GM20000 (cell line): ENCODE data around the gene ARHGAP44.

Experiments used
- DNase-seq: peaks from one replicate; pipeline ENCODE4 v3.0.0; 2012; ENCODE audit warnings: low spot score
- CTCF ChIP-seq: IDR thresholded peaks from 2 replicates; pipeline ENCODE4 v1.5.1; 2012; ENCODE audit warnings: mild to moderate bottlenecking, control low read depth; ENCODE audit errors: extremely low read depth, missing control alignments

ARHGAP44 gene

GRCh38 chr17:12789481-12790248 lies at the start of gene ARHGAP44:
Gene ARHGAP44, plus strand, starts transcription at chr17:12789498. Its CDS starts 341 bp downstream, at chr17:12789839.
- DNase-seq, result peak; percentile 86

GRCh38 chr17:12739500-12739899 lies 49.8 kb upstream of the ARHGAP44 start:
- no peak for DNase-seq
- TF ChIP-seq CTCF, result no peak

More at GRCh38 chr17:12789481-12790248, at the start of gene ARHGAP44:
- no peak for TF ChIP-seq CTCF

GRCh38 chr17:12743046-12743445 lies 46.3 kb upstream of the ARHGAP44 start:
- TF ChIP-seq CTCF, result no peak
- no peak for DNase-seq

- TF ChIP-seq CTCF, result no peak
- no peak for DNase-seq
These were observed 45.0 kb upstream of the ARHGAP44 start for GRCh38 chr17:12744298-12744697.

GRCh38 chr17:12744786-12745185 lies 44.5 kb upstream of the ARHGAP44 start:
- DNase-seq, result no peak
- TF ChIP-seq CTCF, result no peak

- DNase-seq, result no peak
- TF ChIP-seq CTCF, result no peak
These were observed 43.8 kb upstream of the ARHGAP44 start for GRCh38 chr17:12745486-12745885.

GRCh38 chr17:12756786-12757185 lies 32.5 kb upstream of the ARHGAP44 start:
- DNase-seq, result no peak
- TF ChIP-seq CTCF, result no peak
